Nephron (organoid): ENCODE data around the gene STX3.

Experiments
- H3K27ac Mint-ChIP-seq, 3 experiments: 2 replicates each; pipeline ENCODE4 v1.8.0; 2020; ENCODE audit warnings: mixed read lengths in 3 of 3, mild to moderate bottlenecking in 2 of 3, moderate library complexity in 1 of 3
- H3K27me3 Mint-ChIP-seq: 2 replicates; pipeline ENCODE4 v1.8.0; 2021; ENCODE audit warnings: low read depth, mild to moderate bottlenecking, moderate library complexity, mixed read lengths
- H3K36me3 Mint-ChIP-seq: 2 replicates; pipeline ENCODE4 v1.8.0; 2020; ENCODE audit warnings: low read depth, mixed read lengths
- H3K4me1 Mint-ChIP-seq: 2 replicates; pipeline ENCODE4 v1.8.0; 2020; ENCODE audit warnings: mixed read lengths
- H3K4me3 Mint-ChIP-seq, 3 experiments: 2 replicates each; pipeline ENCODE4 v1.8.0; 2020; ENCODE audit warnings: mild to moderate bottlenecking in 3 of 3, mixed read lengths in 3 of 3, moderate library complexity in 2 of 3
- H3K9me3 Mint-ChIP-seq: 2 replicates; pipeline ENCODE4 v1.8.0; 2020; ENCODE audit warnings: mixed read lengths
- TF ChIP-seq, protein P1 (sequence below), 3 experiments: fragments of 200-600 bp; sonication (generic); IDR thresholded peaks; one replicate each; pipeline ENCODE4 v1.5.0; 2021; ENCODE audit warnings: antibody characterized with exemption in 3 of 3; ENCODE audit not compliant: unreplicated experiment in 3 of 3

STX3 gene

DNA sequence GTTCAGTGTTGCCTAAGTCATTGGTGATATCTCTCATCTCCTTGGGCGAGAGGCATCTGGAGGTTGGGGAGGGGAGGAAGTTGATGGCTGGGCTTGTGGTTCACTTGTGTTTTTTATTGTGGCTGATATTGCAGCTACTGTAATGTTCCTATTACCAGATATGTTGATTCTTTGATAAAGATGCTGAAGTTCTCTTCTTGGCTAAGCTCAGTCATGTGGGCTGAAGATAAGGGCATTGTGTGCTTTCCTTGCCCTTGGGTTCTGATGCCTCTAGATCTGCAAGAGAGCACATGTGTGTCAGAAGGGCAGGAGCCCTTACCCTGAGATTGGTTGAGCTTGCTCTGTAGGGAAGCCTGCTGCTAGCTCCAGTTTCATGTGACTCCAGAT lies 12.0 kb downstream of the STX3 start:
- Mint-ChIP-seq H3K4me3 (no peak overlapping the region), H3K4me1 (no peaks in the 10 kb centered on the region), H3K36me3 (no peaks in the 10 kb centered on the region), H3K27me3 (peaks cover 3% of the 10 kb centered on the region), H3K27ac (no peak overlapping the region), H3K9me3 (no peaks in the 10 kb centered on the region)
- TF ChIP-seq, protein P1, sequence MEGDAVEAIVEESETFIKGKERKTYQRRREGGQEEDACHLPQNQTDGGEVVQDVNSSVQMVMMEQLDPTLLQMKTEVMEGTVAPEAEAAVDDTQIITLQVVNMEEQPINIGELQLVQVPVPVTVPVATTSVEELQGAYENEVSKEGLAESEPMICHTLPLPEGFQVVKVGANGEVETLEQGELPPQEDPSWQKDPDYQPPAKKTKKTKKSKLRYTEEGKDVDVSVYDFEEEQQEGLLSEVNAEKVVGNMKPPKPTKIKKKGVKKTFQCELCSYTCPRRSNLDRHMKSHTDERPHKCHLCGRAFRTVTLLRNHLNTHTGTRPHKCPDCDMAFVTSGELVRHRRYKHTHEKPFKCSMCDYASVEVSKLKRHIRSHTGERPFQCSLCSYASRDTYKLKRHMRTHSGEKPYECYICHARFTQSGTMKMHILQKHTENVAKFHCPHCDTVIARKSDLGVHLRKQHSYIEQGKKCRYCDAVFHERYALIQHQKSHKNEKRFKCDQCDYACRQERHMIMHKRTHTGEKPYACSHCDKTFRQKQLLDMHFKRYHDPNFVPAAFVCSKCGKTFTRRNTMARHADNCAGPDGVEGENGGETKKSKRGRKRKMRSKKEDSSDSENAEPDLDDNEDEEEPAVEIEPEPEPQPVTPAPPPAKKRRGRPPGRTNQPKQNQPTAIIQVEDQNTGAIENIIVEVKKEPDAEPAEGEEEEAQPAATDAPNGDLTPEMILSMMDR (IDR thresholded peaks at IDR 0.05; ENCODE audit: unreplicated experiment in 3 of 3): no peak

GRCh38 chr11:59769111-59769510 lies 13.9 kb downstream of the STX3 start:
- no peak overlapping the region for H3K27ac Mint-ChIP-seq
- no peaks in the 10 kb centered on the region for H3K36me3 Mint-ChIP-seq
- H3K4me1 Mint-ChIP-seq: no peaks in the 10 kb centered on the region
- TF ChIP-seq, protein P1 (IDR thresholded peaks at IDR 0.05; ENCODE audit: unreplicated experiment in 3 of 3): no peak
- H3K4me3 Mint-ChIP-seq: no peak overlapping the region
- peaks cover 3% of the 10 kb centered on the region for H3K27me3 Mint-ChIP-seq
- H3K9me3 Mint-ChIP-seq: no peaks in the 10 kb centered on the region

DNA sequence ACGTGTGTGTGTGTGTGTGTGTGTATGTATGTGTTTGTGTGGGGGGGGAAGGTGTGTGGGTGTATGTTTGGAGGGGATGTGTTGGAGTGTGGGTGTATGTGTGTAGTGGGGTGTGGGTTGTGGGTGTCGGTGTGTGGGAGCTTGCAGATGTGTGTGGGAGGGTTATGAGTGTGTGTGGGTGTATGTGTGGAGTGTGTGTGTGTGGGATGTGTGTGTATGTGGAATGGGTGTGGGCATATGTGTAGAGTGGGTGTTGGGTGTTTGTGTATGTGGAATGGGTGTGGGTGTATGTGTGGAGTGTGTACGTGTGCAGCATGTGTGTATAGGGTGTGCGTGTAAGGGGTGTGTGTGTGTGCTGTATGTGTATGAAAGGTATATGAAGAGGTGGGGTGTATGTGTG lies 14.7 kb downstream of the STX3 start:
- Mint-ChIP-seq H3K4me1 (no peaks in the 10 kb centered on the region), H3K27me3 (peaks cover 3% of the 10 kb centered on the region), H3K27ac (no peak overlapping the region), H3K4me3 (no peak overlapping the region), H3K9me3 (no peaks in the 10 kb centered on the region), H3K36me3 (no peaks in the 10 kb centered on the region)
- TF ChIP-seq, protein P1 (IDR thresholded peaks at IDR 0.05; ENCODE audit: unreplicated experiment in 3 of 3): no peak

GRCh38 chr11:59770319-59770718 lies 15.1 kb downstream of the STX3 start:
- Mint-ChIP-seq H3K27me3 (peaks cover 3% of the 10 kb centered on the region), H3K36me3 (no peaks in the 10 kb centered on the region), H3K27ac (no peak overlapping the region), H3K9me3 (no peaks in the 10 kb centered on the region), H3K4me1 (no peaks in the 10 kb centered on the region), H3K4me3 (no peak overlapping the region)
- TF ChIP-seq, protein P1 (IDR thresholded peaks at IDR 0.05; ENCODE audit: unreplicated experiment in 3 of 3): no peak

DNA sequence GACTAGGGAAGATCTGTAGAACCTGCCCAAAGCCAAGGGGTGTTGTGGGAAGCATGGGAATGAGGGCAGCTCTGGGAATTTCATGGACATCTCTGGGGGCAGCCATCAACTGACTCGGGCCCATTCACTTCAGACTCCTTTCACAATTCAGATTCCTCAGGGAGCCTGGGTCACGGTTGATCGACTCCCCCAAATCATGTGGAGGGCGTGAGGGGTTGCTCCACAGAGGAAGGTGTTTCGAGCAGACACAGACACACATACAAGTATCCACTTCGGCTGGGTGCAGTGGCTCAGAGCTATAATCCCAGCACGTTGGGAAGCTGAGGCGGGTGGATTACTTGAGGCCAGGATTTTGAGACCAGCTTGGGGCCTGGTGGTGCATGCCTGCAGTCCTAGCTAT lies 15.7 kb downstream of the STX3 start:
- no peaks in the 10 kb centered on the region for H3K9me3 Mint-ChIP-seq
- H3K27ac Mint-ChIP-seq: no peak overlapping the region
- TF ChIP-seq, protein P1 (IDR thresholded peaks at IDR 0.05; ENCODE audit: unreplicated experiment in 3 of 3): no peak
- peaks cover 3% of the 10 kb centered on the region for H3K27me3 Mint-ChIP-seq
- H3K4me1 Mint-ChIP-seq: no peaks in the 10 kb centered on the region
- H3K36me3 Mint-ChIP-seq: no peaks in the 10 kb centered on the region
- no peak overlapping the region for H3K4me3 Mint-ChIP-seq

- no peak overlapping the region for H3K4me3 Mint-ChIP-seq
- no peaks in the 10 kb centered on the region for H3K36me3 Mint-ChIP-seq
- peaks cover 3% of the 10 kb centered on the region for H3K27me3 Mint-ChIP-seq
- H3K9me3 Mint-ChIP-seq: no peaks in the 10 kb centered on the region
- TF ChIP-seq, protein P1 (IDR thresholded peaks at IDR 0.05; ENCODE audit: unreplicated experiment in 3 of 3): no peak
- no peaks in the 10 kb centered on the region for H3K4me1 Mint-ChIP-seq
- peak overlapping the region in 1 of 3 experiments; percentile 7 for H3K27ac Mint-ChIP-seq
Observed at GRCh38 chr11:59771605-59772004, 16.4 kb downstream of the STX3 start.
